ENCODE results near the gene DYNLT5. TPM values are rescaled to one million over a fixed set of nuclear protein-coding genes. Genes with fewer than 3 reads are reported as not detected.

DYNLT5 gene
- total RNA-seq, 1 experiment from 2014 or later, result 1.3 TPM

DNA sequence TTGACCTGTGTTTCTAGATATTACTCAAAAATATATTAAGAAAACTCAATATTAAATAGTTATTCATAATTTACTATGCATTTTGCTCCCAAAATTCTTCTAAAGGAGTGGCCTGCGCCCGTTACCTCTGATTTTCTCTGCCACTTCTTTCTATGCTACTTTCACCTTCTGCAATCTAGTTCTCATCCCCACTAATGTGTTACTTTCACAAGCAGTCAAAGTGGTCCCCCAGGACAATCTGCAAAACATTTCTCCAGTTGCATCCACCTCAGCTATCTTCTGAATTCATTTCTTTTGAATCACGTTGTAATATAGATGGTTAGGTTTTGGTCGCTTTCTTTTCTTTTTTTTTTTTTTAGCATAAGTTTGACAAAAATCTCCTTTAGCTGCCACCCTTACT lies 35.4 kb downstream of the DYNLT5 start:
- DNase-seq (ENCODE audit: low spot score) (no peak), ATAC-seq (no peak)
- Mint-ChIP-seq H3K9me3 (peaks cover 8% of the 10 kb centered on the region; the same call in 1 of the 2 replicates), H3K4me1 (peaks cover 7% of the 10 kb centered on the region), H3K4me3 (no peak overlapping the region), H3K27me3 (ENCODE audit: low read depth) (no peaks in the 10 kb centered on the region), H3K36me3 (0 out of 2 replicates have a peak, but pooled peaks cover 6% of the 10 kb centered on the region), H3K27ac (no peak overlapping the region)
- ChIA-PET CTCF (no interaction called here), POLR2A (interaction anchor here (0.7 kb wide), 1 partner anchor 700 kb away, joined by 3 read pairs; no protein-coding TSS in a partner anchor)
- TF ChIP-seq, protein P1, sequence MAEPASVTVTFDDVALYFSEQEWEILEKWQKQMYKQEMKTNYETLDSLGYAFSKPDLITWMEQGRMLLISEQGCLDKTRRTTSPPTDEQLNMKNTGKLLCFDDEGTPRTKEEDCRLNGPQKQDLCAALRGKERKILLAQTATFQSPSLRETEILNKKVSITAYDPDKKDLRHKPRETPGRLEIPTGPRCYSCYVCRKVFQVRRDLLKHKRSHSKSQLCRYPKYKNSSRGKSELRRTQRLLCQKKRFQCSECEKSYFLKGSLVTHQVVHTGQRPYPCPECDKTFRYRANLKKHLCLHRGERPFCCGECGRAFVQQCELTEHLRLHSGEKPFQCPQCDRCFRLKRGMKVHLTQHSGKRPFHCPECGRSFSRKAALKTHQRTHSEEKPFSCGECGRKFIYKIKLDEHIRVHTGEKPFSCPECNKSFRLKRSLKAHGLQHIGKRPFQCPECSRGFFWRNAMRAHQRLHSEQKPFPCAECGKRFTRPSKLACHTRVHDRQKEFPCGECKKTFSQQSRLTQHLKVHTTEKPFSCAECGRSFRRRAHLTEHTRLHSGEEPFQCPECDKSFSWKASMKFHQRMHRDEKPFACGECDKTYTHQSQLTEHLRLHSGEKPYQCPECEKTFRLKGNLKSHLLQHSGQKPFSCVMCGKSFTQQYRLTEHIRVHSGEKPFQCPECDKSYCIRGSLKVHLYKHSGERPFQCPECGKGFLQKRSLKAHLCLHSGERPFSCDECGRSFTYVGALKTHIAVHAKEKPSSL (CRISPR knock-in tag; conservative IDR thresholded peaks at IDR 0.05), result no peak
- TF ChIP-seq RELA (CRISPR knock-in tag; IDR thresholded peaks at IDR 0.05; ENCODE audit: borderline replicate concordance) (no peak), SMAD3 (CRISPR knock-in tag; IDR thresholded peaks at IDR 0.05; ENCODE audit: borderline replicate concordance) (no peak), ZNF138 (CRISPR knock-in tag; conservative IDR thresholded peaks at IDR 0.05) (no peak), SMAD4 (CRISPR knock-in tag; IDR thresholded peaks at IDR 0.05) (no peak), ETV6 (CRISPR knock-in tag; IDR thresholded peaks at IDR 0.05) (no peak), MYBL2 (CRISPR knock-in tag; IDR thresholded peaks at IDR 0.05) (no peak), ELF4 (CRISPR knock-in tag; IDR thresholded peaks at IDR 0.05; ENCODE audit: low read depth) (no peak), ZNF423 (CRISPR knock-in tag; IDR thresholded peaks at IDR 0.05) (no peak), FOXJ3 (CRISPR knock-in tag; IDR thresholded peaks at IDR 0.05; ENCODE audit: borderline replicate concordance) (no peak), ZNF121 (CRISPR knock-in tag; IDR thresholded peaks at IDR 0.05) (no peak)
- TF ChIP-seq, protein P2, sequence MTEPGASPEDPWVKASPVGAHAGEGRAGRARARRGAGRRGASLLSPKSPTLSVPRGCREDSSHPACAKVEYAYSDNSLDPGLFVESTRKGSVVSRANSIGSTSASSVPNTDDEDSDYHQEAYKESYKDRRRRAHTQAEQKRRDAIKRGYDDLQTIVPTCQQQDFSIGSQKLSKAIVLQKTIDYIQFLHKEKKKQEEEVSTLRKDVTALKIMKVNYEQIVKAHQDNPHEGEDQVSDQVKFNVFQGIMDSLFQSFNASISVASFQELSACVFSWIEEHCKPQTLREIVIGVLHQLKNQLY (CRISPR knock-in tag; IDR thresholded peaks at IDR 0.05), result no peak
- TF ChIP-seq, protein P3, sequence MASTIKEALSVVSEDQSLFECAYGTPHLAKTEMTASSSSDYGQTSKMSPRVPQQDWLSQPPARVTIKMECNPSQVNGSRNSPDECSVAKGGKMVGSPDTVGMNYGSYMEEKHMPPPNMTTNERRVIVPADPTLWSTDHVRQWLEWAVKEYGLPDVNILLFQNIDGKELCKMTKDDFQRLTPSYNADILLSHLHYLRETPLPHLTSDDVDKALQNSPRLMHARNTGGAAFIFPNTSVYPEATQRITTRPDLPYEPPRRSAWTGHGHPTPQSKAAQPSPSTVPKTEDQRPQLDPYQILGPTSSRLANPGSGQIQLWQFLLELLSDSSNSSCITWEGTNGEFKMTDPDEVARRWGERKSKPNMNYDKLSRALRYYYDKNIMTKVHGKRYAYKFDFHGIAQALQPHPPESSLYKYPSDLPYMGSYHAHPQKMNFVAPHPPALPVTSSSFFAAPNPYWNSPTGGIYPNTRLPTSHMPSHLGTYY (CRISPR knock-in tag; IDR thresholded peaks at IDR 0.05), result no peak
- TF ChIP-seq, protein P4, sequence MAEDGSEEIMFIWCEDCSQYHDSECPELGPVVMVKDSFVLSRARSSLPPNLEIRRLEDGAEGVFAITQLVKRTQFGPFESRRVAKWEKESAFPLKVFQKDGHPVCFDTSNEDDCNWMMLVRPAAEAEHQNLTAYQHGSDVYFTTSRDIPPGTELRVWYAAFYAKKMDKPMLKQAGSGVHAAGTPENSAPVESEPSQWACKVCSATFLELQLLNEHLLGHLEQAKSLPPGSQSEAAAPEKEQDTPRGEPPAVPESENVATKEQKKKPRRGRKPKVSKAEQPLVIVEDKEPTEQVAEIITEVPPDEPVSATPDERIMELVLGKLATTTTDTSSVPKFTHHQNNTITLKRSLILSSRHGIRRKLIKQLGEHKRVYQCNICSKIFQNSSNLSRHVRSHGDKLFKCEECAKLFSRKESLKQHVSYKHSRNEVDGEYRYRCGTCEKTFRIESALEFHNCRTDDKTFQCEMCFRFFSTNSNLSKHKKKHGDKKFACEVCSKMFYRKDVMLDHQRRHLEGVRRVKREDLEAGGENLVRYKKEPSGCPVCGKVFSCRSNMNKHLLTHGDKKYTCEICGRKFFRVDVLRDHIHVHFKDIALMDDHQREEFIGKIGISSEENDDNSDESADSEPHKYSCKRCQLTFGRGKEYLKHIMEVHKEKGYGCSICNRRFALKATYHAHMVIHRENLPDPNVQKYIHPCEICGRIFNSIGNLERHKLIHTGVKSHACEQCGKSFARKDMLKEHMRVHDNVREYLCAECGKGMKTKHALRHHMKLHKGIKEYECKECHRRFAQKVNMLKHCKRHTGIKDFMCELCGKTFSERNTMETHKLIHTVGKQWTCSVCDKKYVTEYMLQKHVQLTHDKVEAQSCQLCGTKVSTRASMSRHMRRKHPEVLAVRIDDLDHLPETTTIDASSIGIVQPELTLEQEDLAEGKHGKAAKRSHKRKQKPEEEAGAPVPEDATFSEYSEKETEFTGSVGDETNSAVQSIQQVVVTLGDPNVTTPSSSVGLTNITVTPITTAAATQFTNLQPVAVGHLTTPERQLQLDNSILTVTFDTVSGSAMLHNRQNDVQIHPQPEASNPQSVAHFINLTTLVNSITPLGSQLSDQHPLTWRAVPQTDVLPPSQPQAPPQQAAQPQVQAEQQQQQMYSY (CRISPR knock-in tag; IDR thresholded peaks at IDR 0.05), result no peak
- TF ChIP-seq, protein P5, sequence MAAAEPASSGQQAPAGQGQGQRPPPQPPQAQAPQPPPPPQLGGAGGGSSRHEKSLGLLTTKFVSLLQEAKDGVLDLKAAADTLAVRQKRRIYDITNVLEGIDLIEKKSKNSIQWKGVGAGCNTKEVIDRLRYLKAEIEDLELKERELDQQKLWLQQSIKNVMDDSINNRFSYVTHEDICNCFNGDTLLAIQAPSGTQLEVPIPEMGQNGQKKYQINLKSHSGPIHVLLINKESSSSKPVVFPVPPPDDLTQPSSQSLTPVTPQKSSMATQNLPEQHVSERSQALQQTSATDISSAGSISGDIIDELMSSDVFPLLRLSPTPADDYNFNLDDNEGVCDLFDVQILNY (CRISPR knock-in tag; IDR thresholded peaks at IDR 0.05), result no peak
- TF ChIP-seq, protein P6, sequence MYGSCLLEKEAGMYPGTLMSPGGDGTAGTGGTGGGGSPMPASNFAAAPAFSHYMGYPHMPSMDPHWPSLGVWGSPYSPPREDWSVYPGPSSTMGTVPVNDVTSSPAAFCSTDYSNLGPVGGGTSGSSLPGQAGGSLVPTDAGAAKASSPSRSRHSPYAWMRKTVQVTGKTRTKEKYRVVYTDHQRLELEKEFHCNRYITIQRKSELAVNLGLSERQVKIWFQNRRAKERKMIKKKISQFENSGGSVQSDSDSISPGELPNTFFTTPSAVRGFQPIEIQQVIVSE (CRISPR knock-in tag; IDR thresholded peaks at IDR 0.05; ENCODE audit: borderline replicate concordance), result no peak

All from WTC11 (cell line).